Measurements from ENCODE around the gene CALN1.

- TF ChIP-seq EZH2 (IDR thresholded peaks at IDR 0.05; ENCODE audit: low read depth, unreplicated experiment) (no peak), CTCF (conservative IDR thresholded peaks at IDR 0.05; ENCODE audit: low read depth in 2 of 2) (no peak), POLR2AphosphoS5 (IDR thresholded peaks at IDR 0.05; ENCODE audit: low read depth) (no peak), ZNF114 (CRISPR knock-in tag; IDR thresholded peaks at IDR 0.05) (no peak), EZH2phosphoT487 (IDR thresholded peaks at IDR 0.05; ENCODE audit: unreplicated experiment) (no peak)
- TF ChIP-seq, protein P1, sequence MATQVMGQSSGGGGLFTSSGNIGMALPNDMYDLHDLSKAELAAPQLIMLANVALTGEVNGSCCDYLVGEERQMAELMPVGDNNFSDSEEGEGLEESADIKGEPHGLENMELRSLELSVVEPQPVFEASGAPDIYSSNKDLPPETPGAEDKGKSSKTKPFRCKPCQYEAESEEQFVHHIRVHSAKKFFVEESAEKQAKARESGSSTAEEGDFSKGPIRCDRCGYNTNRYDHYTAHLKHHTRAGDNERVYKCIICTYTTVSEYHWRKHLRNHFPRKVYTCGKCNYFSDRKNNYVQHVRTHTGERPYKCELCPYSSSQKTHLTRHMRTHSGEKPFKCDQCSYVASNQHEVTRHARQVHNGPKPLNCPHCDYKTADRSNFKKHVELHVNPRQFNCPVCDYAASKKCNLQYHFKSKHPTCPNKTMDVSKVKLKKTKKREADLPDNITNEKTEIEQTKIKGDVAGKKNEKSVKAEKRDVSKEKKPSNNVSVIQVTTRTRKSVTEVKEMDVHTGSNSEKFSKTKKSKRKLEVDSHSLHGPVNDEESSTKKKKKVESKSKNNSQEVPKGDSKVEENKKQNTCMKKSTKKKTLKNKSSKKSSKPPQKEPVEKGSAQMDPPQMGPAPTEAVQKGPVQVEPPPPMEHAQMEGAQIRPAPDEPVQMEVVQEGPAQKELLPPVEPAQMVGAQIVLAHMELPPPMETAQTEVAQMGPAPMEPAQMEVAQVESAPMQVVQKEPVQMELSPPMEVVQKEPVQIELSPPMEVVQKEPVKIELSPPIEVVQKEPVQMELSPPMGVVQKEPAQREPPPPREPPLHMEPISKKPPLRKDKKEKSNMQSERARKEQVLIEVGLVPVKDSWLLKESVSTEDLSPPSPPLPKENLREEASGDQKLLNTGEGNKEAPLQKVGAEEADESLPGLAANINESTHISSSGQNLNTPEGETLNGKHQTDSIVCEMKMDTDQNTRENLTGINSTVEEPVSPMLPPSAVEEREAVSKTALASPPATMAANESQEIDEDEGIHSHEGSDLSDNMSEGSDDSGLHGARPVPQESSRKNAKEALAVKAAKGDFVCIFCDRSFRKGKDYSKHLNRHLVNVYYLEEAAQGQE (IDR thresholded peaks at IDR 0.05; ENCODE audit: unreplicated experiment), result no peak
Observed at GRCh38 chr7:71783779-71784178, 628.4 kb downstream of the CALN1 start.

Data from GM23338 (cell line).